Thyroid gland (tissue), 4 donors: Measurements from ENCODE around the gene ALDH1L1.

Experiments used
- POLR2A ChIP-seq, 2 donors: fragments of 450-650 bp; IDR thresholded peaks; one replicate each; pipeline ENCODE4 v1.6.1; 2017; ENCODE audit warnings: antibody characterized with exemption in 2 of 2, mild to moderate bottlenecking in 2 of 2, moderate library complexity in 1 of 2
- TF ChIP-seq, protein P1 (sequence below), 6 experiments: fragments of 200-600 bp in 3 of 6; fragments of 450-650 bp in 3 of 6; sonication (generic) in 3 of 6; IDR thresholded peaks; one replicate each; pipeline ENCODE4 v1.5.1; 2016 to 2019; ENCODE audit warnings: antibody characterized with exemption in 6 of 6, mild to moderate bottlenecking in 2 of 6, inconsistent platforms in 1 of 6, moderate library complexity in 1 of 6

DNA sequence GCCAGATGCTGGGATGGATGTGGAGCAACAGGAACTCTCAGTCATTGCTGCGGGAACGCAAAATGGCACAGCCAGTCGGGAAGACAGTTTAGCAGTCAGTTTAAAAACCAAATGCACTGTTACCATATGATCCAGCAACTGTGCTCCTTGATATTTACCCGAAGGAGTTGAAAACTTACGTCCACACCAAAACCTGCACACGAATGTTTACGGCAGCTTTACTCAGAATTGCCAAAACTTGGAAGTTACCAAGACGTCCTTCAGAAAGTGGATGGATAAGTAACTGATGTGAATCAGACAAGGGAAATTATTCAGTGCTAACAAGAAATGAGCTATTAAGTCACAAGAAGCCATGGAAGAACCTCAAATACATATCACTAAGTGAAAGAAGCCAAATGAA is 60.4 kb downstream of the ALDH1L1 start:
- TF ChIP-seq, protein P1, sequence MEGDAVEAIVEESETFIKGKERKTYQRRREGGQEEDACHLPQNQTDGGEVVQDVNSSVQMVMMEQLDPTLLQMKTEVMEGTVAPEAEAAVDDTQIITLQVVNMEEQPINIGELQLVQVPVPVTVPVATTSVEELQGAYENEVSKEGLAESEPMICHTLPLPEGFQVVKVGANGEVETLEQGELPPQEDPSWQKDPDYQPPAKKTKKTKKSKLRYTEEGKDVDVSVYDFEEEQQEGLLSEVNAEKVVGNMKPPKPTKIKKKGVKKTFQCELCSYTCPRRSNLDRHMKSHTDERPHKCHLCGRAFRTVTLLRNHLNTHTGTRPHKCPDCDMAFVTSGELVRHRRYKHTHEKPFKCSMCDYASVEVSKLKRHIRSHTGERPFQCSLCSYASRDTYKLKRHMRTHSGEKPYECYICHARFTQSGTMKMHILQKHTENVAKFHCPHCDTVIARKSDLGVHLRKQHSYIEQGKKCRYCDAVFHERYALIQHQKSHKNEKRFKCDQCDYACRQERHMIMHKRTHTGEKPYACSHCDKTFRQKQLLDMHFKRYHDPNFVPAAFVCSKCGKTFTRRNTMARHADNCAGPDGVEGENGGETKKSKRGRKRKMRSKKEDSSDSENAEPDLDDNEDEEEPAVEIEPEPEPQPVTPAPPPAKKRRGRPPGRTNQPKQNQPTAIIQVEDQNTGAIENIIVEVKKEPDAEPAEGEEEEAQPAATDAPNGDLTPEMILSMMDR (IDR thresholded peaks at IDR 0.05): no peak
- TF ChIP-seq POLR2A (IDR thresholded peaks at IDR 0.05): no peak
